ENCODE data around the gene MEOX2.

The MEOX2 gene

GRCh38 chr7:15688279-15688626 lies 1.8 kb upstream of the MEOX2 start:
- Histone ChIP-seq H3K14ac (ENCODE audit: low read length in 2 of 2) (no peak overlapping the region), H3K27me3 (ENCODE audit: control insufficient read depth in 1 of 2, insufficient read depth in 1 of 2, low read length in 2 of 2) (peaks cover 29 to 30% of the 10 kb centered on the region in 2 experiments), H4K91ac (ENCODE audit: low read length) (no peak overlapping the region), H2AFZ (ENCODE audit: low read depth, low read length) (no peak overlapping the region), H2BK12ac (ENCODE audit: low read length in 2 of 2) (no peak overlapping the region), H2BK15ac (ENCODE audit: low read depth, poor library complexity, severe bottlenecking) (no peak overlapping the region), H3K9ac (ENCODE audit: low read length) (peak overlapping the region; percentile 89), H3K4ac (ENCODE audit: low read depth in 1 of 2, low read length in 2 of 2) (no peak overlapping the region), H3K23ac (ENCODE audit: low read length in 2 of 2) (no peak overlapping the region), H3K4me3 (ENCODE audit: insufficient read depth in 1 of 2, low read depth in 1 of 2, low read length in 2 of 2) (peak overlapping the region in 1 of 2 experiments; percentile 88), H3K4me1 (ENCODE audit: control insufficient read depth, insufficient read depth, low read depth, low read length) (peaks cover 22% of the 10 kb centered on the region), H3K36me3 (ENCODE audit: control insufficient read depth in 1 of 2, insufficient read depth in 2 of 2, low read depth in 1 of 2, low read length in 2 of 2) (no peaks in the 10 kb centered on the region), H2BK120ac (ENCODE audit: low read depth, low read length) (no peak overlapping the region), H3K4me2 (ENCODE audit: low read length, poor library complexity, severe bottlenecking) (peak overlapping the region; percentile 99), H2BK5ac (ENCODE audit: low read depth, low read length, poor library complexity, severe bottlenecking) (no peak overlapping the region), H3K18ac (ENCODE audit: low read depth in 1 of 2, low read length in 2 of 2) (no peak overlapping the region), H3K9me3 (ENCODE audit: control insufficient read depth, low read length) (no peaks in the 10 kb centered on the region), H4K8ac (ENCODE audit: low read length) (no peak overlapping the region), H3K27ac (ENCODE audit: low read length, poor library complexity, severe bottlenecking) (no peak overlapping the region), H3K79me1 (replicated peaks; ENCODE audit: low read length, poor library complexity, severe bottlenecking) (no peaks in the 10 kb centered on the region), H2AK5ac (ENCODE audit: low read length, severe bottlenecking) (no peak overlapping the region)
- WGBS, result 17% methylated on average over 8 of the region's 10 CpGs
- DNase-seq, result no peak

DNA sequence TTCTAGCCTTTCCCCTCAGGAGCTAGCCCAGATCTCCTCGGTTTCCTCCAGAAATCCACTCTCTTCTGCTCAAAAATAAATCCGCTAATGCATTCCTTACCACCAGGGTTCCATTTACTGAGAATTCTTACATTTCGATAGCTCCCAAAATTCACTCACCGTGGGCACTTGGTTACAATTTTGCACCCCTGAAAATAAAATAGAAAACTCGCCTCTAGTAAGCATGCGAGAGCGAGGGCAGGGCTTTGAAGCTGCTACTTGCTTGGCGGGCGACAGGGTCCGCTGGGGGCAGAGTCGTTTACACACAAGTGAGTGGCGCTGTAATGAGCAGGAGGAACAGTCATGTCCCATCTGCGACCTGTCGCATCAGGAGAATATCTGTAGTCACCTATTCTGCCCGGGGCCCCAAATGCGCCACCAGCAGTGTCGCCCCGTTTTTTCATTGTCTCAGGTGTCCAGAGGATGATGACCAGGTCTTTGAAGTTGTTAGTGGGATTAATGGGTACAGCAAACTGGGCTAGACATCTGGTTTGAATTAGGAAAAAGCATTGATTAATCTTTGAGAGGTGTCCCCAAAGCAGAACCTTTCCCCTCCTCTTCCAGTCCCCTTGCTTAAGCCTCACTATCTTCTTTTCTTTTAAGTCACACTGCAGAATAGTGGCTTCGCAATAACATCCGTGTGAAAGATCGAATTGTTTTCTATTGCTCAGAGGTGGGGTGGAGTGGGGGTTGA lies 1.2 kb upstream of the MEOX2 start:
- Histone ChIP-seq H3K4me1 (ENCODE audit: control insufficient read depth, insufficient read depth, low read depth, low read length) (peaks cover 22% of the 10 kb centered on the region), H3K27ac (ENCODE audit: low read length, poor library complexity, severe bottlenecking) (no peak overlapping the region), H3K4me2 (ENCODE audit: low read length, poor library complexity, severe bottlenecking) (peak overlapping the region; percentile 99), H3K14ac (ENCODE audit: low read length in 2 of 2) (no peak overlapping the region), H2BK15ac (ENCODE audit: low read depth, poor library complexity, severe bottlenecking) (no peak overlapping the region), H2AK5ac (ENCODE audit: low read length, severe bottlenecking) (no peak overlapping the region), H2BK120ac (ENCODE audit: low read depth, low read length) (no peak overlapping the region), H2BK5ac (ENCODE audit: low read depth, low read length, poor library complexity, severe bottlenecking) (no peak overlapping the region), H3K23ac (ENCODE audit: low read length in 2 of 2) (no peak overlapping the region), H4K91ac (ENCODE audit: low read length) (no peak overlapping the region), H2AFZ (ENCODE audit: low read depth, low read length) (no peak overlapping the region), H3K4me3 (ENCODE audit: insufficient read depth in 1 of 2, low read depth in 1 of 2, low read length in 2 of 2) (peak overlapping the region in 1 of 2 experiments; percentile 88), H3K9ac (ENCODE audit: low read length) (peak overlapping the region; percentile 89), H3K9me3 (ENCODE audit: control insufficient read depth, low read length) (no peaks in the 10 kb centered on the region), H3K36me3 (ENCODE audit: control insufficient read depth in 1 of 2, insufficient read depth in 2 of 2, low read depth in 1 of 2, low read length in 2 of 2) (no peaks in the 10 kb centered on the region), H3K27me3 (ENCODE audit: control insufficient read depth in 1 of 2, insufficient read depth in 1 of 2, low read length in 2 of 2) (peaks cover 29 to 30% of the 10 kb centered on the region in 2 experiments), H3K18ac (ENCODE audit: low read depth in 1 of 2, low read length in 2 of 2) (no peak overlapping the region), H3K4ac (ENCODE audit: low read depth in 1 of 2, low read length in 2 of 2) (no peak overlapping the region), H4K8ac (ENCODE audit: low read length) (no peak overlapping the region), H3K79me1 (replicated peaks; ENCODE audit: low read length, poor library complexity, severe bottlenecking) (no peaks in the 10 kb centered on the region), H2BK12ac (ENCODE audit: low read length in 2 of 2) (no peak overlapping the region)
- no peak for DNase-seq
- 13% methylated on average over 21 of the region's 21 CpGs for WGBS

DNA sequence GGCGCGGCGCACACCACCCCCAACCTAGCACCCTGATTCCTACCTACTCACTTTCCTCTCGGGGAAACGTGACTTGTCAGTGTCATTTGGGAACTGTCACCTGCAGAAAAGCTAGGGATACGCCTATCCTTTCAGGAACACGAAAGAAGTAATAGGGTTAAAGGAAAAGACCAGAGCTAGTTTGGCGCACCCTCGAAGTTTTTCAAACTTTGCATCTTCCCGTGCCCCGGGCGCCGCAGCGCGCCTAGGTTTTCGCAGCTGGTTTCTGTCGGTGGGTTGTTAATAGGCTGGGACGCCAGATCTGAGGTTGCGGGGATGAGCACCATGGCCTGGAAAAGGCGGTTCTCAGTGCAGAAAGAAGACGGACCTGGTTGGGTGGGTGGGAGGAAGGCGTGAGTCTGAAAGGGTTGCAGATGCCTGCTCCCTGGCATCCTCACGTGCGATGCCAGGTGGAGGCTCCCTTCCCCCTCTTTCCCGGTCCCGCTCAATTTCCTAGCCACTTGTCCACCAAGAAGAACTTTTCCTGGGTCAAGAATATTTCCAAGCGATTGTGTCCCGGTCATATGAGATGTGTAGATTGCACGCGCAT lies 568 bp upstream of the MEOX2 start:
- 8% methylated on average over 30 of the region's 30 CpGs for WGBS

DNA sequence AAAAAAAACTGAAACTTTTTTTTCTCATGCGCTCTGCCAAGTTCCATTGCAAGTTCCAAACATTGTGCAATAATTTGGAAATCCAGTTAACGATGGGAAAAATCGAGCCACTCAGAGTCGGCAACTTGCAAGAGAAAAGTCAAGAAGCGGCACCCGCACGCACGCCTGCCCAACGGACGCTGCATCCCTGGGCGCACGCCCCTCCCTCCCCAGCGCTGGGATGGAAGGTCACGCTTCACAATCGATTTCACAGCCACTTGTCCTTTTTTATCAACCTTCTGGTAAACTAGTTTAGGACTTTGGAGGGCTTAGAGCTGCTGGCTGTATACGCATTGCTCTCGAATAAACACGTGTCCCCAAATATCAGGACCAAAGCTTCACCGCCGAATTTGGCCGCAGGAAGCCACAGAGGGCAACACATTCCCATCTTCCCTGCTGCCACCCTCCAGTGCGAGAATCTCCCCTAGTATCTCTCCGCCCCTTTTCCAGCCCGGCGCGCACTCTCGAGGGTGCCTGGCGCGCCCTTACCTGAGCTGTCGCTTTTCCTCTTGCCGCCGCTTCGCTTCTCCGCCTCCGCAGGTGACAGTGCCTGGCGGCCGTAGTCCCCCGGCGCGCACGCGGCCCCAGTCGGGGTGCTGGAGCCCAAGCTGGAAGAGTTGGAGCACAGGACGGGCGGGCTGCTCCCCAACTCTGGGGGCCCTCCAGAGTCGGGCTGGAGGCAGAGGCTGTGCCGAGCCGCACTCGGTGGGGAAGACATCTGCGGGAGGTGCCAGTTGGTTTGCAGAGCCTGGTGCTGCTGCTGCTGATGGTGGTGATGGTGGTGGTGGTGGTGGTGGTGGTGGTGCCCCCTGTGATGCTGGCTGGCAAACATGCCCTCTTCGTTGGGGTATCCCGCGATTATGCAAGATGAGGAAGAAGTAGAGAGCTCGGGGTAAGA lies 857 bp downstream of the MEOX2 start:
- no peak overlapping the region for H2BK5ac ChIP-seq (ENCODE audit: low read depth, low read length, poor library complexity, severe bottlenecking)
- no peaks in the 10 kb centered on the region for H3K9me3 ChIP-seq (ENCODE audit: control insufficient read depth, low read length)
- no peaks in the 10 kb centered on the region for H3K79me1 ChIP-seq (replicated peaks; ENCODE audit: low read length, poor library complexity, severe bottlenecking)
- H3K4ac ChIP-seq (ENCODE audit: low read depth in 1 of 2, low read length in 2 of 2), result no peak overlapping the region
- peak; percentile 54 for DNase-seq
- H4K8ac ChIP-seq (ENCODE audit: low read length), result no peak overlapping the region
- H3K36me3 ChIP-seq (ENCODE audit: control insufficient read depth in 1 of 2, insufficient read depth in 2 of 2, low read depth in 1 of 2, low read length in 2 of 2), result no peaks in the 10 kb centered on the region
- peak overlapping the region; percentile 57 to 88 for H3K4me3 ChIP-seq (ENCODE audit: insufficient read depth in 1 of 2, low read depth in 1 of 2, low read length in 2 of 2)
- H2BK12ac ChIP-seq (ENCODE audit: low read length in 2 of 2), result no peak overlapping the region
- H3K4me2 ChIP-seq (ENCODE audit: low read length, poor library complexity, severe bottlenecking), result peak overlapping the region; percentile 99
- H3K9ac ChIP-seq (ENCODE audit: low read length), result peak overlapping the region; percentile 89
- H3K18ac ChIP-seq (ENCODE audit: low read depth in 1 of 2, low read length in 2 of 2), result no peak overlapping the region
- H3K23ac ChIP-seq (ENCODE audit: low read length in 2 of 2), result peak overlapping the region; percentile 9 to 27
- H2AFZ ChIP-seq (ENCODE audit: low read depth, low read length), result no peak overlapping the region
- no peak overlapping the region for H4K91ac ChIP-seq (ENCODE audit: low read length)
- no peak overlapping the region for H3K14ac ChIP-seq (ENCODE audit: low read length in 2 of 2)
- peaks cover 29 to 30% of the 10 kb centered on the region in 2 experiments for H3K27me3 ChIP-seq (ENCODE audit: control insufficient read depth in 1 of 2, insufficient read depth in 1 of 2, low read length in 2 of 2)
- no peak overlapping the region for H3K27ac ChIP-seq (ENCODE audit: low read length, poor library complexity, severe bottlenecking)
- H2BK15ac ChIP-seq (ENCODE audit: low read depth, poor library complexity, severe bottlenecking), result no peak overlapping the region
- no peak overlapping the region for H2BK120ac ChIP-seq (ENCODE audit: low read depth, low read length)
- WGBS, result 4% methylated on average over 54 of the region's 54 CpGs
- H3K4me1 ChIP-seq (ENCODE audit: control insufficient read depth, insufficient read depth, low read depth, low read length), result peaks cover 22% of the 10 kb centered on the region
- no peak overlapping the region for H2AK5ac ChIP-seq (ENCODE audit: low read length, severe bottlenecking)

More for the DNA sequence above, 568 bp upstream of the MEOX2 start:
- H2BK5ac ChIP-seq (ENCODE audit: low read depth, low read length, poor library complexity, severe bottlenecking), result no peak overlapping the region
- no peak overlapping the region for H3K23ac ChIP-seq (ENCODE audit: low read length in 2 of 2)
- no peak overlapping the region for H2AK5ac ChIP-seq (ENCODE audit: low read length, severe bottlenecking)
- H3K4me1 ChIP-seq (ENCODE audit: control insufficient read depth, insufficient read depth, low read depth, low read length), result peaks cover 22% of the 10 kb centered on the region
- H3K4me2 ChIP-seq (ENCODE audit: low read length, poor library complexity, severe bottlenecking), result peak overlapping the region; percentile 99
- peaks cover 29 to 30% of the 10 kb centered on the region in 2 experiments for H3K27me3 ChIP-seq (ENCODE audit: control insufficient read depth in 1 of 2, insufficient read depth in 1 of 2, low read length in 2 of 2)
- no peak overlapping the region for H4K8ac ChIP-seq (ENCODE audit: low read length)
- no peak overlapping the region for H2BK120ac ChIP-seq (ENCODE audit: low read depth, low read length)
- peak overlapping the region; percentile 89 for H3K9ac ChIP-seq (ENCODE audit: low read length)
- no peak overlapping the region for H4K91ac ChIP-seq (ENCODE audit: low read length)
- no peak overlapping the region for H2AFZ ChIP-seq (ENCODE audit: low read depth, low read length)
- no peak overlapping the region for H3K18ac ChIP-seq (ENCODE audit: low read depth in 1 of 2, low read length in 2 of 2)
- no peak overlapping the region for H2BK12ac ChIP-seq (ENCODE audit: low read length in 2 of 2)
- no peak overlapping the region for H3K27ac ChIP-seq (ENCODE audit: low read length, poor library complexity, severe bottlenecking)
- no peaks in the 10 kb centered on the region for H3K79me1 ChIP-seq (replicated peaks; ENCODE audit: low read length, poor library complexity, severe bottlenecking)
- H3K36me3 ChIP-seq (ENCODE audit: control insufficient read depth in 1 of 2, insufficient read depth in 2 of 2, low read depth in 1 of 2, low read length in 2 of 2), result no peaks in the 10 kb centered on the region
- peak overlapping the region; percentile 3 to 88 for H3K4me3 ChIP-seq (ENCODE audit: insufficient read depth in 1 of 2, low read depth in 1 of 2, low read length in 2 of 2)
- no peak for DNase-seq
- no peak overlapping the region for H3K14ac ChIP-seq (ENCODE audit: low read length in 2 of 2)
- H2BK15ac ChIP-seq (ENCODE audit: low read depth, poor library complexity, severe bottlenecking), result no peak overlapping the region
- no peak overlapping the region for H3K4ac ChIP-seq (ENCODE audit: low read depth in 1 of 2, low read length in 2 of 2)
- no peaks in the 10 kb centered on the region for H3K9me3 ChIP-seq (ENCODE audit: control insufficient read depth, low read length)

All from mesenchymal stem cell (in vitro differentiated cells and primary cell).